ENCODE results near the gene ASIC4.

The ASIC4 gene

GRCh38 chr2:219573166-219573565 is 58.9 kb downstream of the ASIC4 start:
- no peak overlapping the region for H3K27ac Mint-ChIP-seq
- H3K4me3 Mint-ChIP-seq, result no peak overlapping the region
- H3K36me3 Mint-ChIP-seq (ENCODE audit: low read depth), result no peaks in the 10 kb centered on the region
- H3K27me3 Mint-ChIP-seq, result peaks cover 48% of the 10 kb centered on the region
- DNase-seq (no peak), ATAC-seq (no peak)
- H3K4me1 Mint-ChIP-seq, result no peaks in the 10 kb centered on the region
- no peaks in the 10 kb centered on the region for H3K9me3 Mint-ChIP-seq

GRCh38 chr2:219574484-219575311 is 60.4 kb downstream of the ASIC4 start:
- H3K27ac Mint-ChIP-seq, result no peak overlapping the region
- no peak overlapping the region for H3K4me3 Mint-ChIP-seq
- H3K4me1 Mint-ChIP-seq, result no peaks in the 10 kb centered on the region
- peaks cover 44% of the 10 kb centered on the region for H3K27me3 Mint-ChIP-seq
- H3K36me3 Mint-ChIP-seq (ENCODE audit: low read depth), result no peaks in the 10 kb centered on the region
- no peak for DNase-seq
- H3K9me3 Mint-ChIP-seq, result no peaks in the 10 kb centered on the region
- no peak for ATAC-seq

- Mint-ChIP-seq H3K36me3 (ENCODE audit: low read depth) (no peaks in the 10 kb centered on the region), H3K27ac (no peak overlapping the region), H3K9me3 (no peaks in the 10 kb centered on the region), H3K4me3 (no peak overlapping the region), H3K27me3 (peaks cover 40% of the 10 kb centered on the region), H3K4me1 (no peaks in the 10 kb centered on the region)
- no peak for DNase-seq
- ATAC-seq, result no peak
Measured at GRCh38 chr2:219575566-219576504, 61.6 kb downstream of the ASIC4 start.

GRCh38 chr2:219576505-219577388 is 62.5 kb downstream of the ASIC4 start:
- no peak for ATAC-seq
- H3K9me3 Mint-ChIP-seq, result no peaks in the 10 kb centered on the region
- peaks cover 39% of the 10 kb centered on the region for H3K27me3 Mint-ChIP-seq
- H3K4me1 Mint-ChIP-seq, result no peaks in the 10 kb centered on the region
- H3K36me3 Mint-ChIP-seq (ENCODE audit: low read depth), result no peaks in the 10 kb centered on the region
- no peak overlapping the region for H3K27ac Mint-ChIP-seq
- DNase-seq, result no peak
- no peak overlapping the region for H3K4me3 Mint-ChIP-seq

- peaks cover 21% of the 10 kb centered on the region for H3K27me3 Mint-ChIP-seq
- DNase-seq (no peak), ATAC-seq (no peak)
- no peaks in the 10 kb centered on the region for H3K36me3 Mint-ChIP-seq (ENCODE audit: low read depth)
- H3K4me3 Mint-ChIP-seq, result no peak overlapping the region
- no peak overlapping the region for H3K27ac Mint-ChIP-seq
- H3K9me3 Mint-ChIP-seq, result no peaks in the 10 kb centered on the region
- no peaks in the 10 kb centered on the region for H3K4me1 Mint-ChIP-seq
Measured at GRCh38 chr2:219578811-219579613, 64.7 kb downstream of the ASIC4 start.

- no peak overlapping the region for H3K4me3 Mint-ChIP-seq
- DNase-seq, result no peak
- H3K36me3 Mint-ChIP-seq (ENCODE audit: low read depth), result no peaks in the 10 kb centered on the region
- no peak for ATAC-seq
- H3K27ac Mint-ChIP-seq, result no peak overlapping the region
- no peaks in the 10 kb centered on the region for H3K9me3 Mint-ChIP-seq
- H3K4me1 Mint-ChIP-seq, result no peaks in the 10 kb centered on the region
- H3K27me3 Mint-ChIP-seq, result peaks cover 14% of the 10 kb centered on the region
Measured at GRCh38 chr2:219581346-219581745, 67.1 kb downstream of the ASIC4 start.

All from activated naive CD8-positive, alpha-beta T cell treated with anti-CD3 and anti-CD28 coated beads, Interleukin-2, amount 50 U/mL, for 24 hours (primary cell).